Dedifferentiated amniotic fluid mesenchymal stem cell (primary cell): ENCODE measurements around the gene PPP1CB.
"Not testable (repeated sequence)": the region's sequence is repeated elsewhere in the genome, so short reads cannot be mapped to it uniquely, and the experiment has no call there.

Experiments used
- DNase-seq: peaks from one replicate; pipeline ENCODE4 v3.0.0-alpha.2; 2016; ENCODE audit errors: extremely low spot score

PPP1CB gene

GRCh38 chr2:28751252-28751955 is at the start of gene PPP1CB:
Gene PPP1CB (plus strand): TSS chr2:28751830. CDS start chr2:28752125, 295 bp downstream.
- DNase-seq = peak; percentile 93

GRCh38 chr2:28702415-28702861 is 49.2 kb upstream of the PPP1CB start:
- DNase-seq = no peak

DNA sequence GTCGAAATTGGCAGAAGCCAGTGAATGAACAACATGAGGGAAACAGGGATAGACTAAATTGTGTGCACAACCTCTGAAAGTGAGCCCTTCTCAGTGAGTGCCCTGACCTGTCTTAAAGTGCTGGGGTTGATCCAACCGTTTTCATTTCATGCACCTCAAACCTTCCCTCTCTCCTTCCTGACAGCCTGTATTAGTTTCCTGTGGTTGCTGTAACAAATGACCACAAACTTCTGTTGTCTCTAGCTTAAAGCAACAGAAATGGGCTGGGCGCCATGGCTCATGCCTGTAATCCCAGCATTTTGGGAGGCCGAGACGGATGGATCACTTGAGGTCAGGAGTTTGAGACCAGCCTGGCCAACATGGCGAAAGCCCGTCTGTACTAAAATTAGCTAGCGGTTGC is 48.8 kb upstream of the PPP1CB start:
- DNase-seq = no peak

- no peak for DNase-seq
These were observed 47.0 kb upstream of the PPP1CB start for GRCh38 chr2:28704621-28705020.

DNA sequence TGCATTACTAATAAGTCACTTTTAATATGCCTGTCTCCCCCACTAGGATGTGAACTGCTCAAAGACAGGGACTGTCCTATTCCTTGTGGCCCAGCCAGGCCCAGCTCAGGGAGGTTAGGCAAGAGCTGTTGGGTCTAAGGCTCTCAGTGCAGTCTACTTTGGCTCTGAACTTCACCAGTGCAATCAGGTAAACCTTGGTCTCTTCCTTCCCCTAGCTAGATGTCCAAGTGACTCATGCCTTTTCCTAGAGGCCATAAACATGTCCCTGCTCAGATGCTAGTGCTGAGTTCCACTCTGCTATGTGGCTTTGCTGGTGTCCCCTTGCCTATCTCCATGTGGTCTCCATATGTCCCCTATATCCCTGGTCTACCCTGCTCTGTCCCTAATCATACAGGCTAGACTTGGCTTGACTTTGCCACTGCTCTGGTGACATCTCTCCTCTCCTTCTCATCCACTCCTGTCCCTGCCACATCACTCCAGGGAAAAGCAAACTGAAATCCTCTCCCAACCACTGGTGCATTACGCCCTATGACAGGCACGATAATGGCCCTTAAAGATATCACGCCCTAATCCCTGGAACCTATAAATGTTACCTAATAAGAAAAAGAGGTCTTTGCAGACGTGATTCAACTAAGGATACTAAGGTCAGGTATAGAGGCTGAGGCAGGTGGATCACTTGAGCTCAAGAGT is 45.7 kb upstream of the PPP1CB start:
- no peak for DNase-seq

- no peak for DNase-seq
These were observed 44.0 kb upstream of the PPP1CB start for GRCh38 chr2:28707592-28707991.

DNA sequence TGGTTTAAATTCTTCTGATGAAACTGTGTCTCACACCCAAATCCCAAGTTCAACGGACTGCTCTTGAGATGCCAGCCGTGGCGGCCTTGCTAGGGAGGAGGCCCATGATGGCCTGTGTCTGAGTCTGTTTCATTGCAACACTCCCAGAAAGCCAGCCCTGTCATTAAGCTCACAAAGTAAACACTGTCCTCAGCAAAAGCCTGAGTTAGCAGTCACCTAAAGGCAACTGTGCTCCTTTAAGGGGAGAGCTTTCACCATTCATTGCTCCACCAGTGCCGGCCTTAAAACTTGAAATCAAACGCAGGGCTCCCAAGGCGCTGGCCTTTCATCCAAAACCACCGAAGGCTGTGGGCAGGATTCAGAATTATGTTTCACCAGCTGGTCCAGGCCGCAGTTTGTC is 42.5 kb upstream of the PPP1CB start:
- no peak for DNase-seq

GRCh38 chr2:28710545-28710944 is 41.1 kb upstream of the PPP1CB start:
- no peak for DNase-seq

DNA sequence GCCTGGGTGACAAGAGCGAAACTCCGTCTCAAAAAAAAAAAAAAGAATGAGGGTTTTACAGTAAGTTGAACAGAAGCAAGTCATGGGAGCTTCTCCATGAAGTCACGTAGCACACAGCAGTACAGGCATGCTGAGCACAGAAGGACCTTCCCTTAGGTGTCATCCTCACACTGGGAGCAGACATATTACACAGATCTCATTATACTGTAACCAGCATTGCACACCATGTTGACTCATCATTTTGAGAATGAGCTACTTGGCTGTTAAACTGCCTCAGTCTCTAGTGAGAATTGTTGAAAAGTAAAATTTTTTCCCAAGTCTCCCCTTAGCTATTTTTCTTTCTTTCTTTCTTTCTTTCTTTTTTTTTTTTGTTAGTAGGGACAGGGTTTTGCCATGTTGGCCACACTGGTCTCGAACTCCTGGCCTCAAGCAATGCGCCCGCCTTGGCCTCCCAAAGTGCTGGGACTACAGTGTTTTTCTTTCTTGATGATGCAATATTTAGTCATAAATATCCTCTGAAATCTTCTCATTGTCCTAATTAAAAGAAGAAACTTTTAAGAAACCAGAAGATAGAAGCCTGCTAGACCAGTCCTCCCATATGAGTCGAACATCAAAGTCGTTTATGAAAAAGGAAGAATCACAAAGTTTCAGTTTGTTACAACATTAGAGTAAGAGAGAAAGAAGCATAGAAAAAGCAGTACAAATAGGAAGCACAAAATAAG is 37.9 kb upstream of the PPP1CB start:
- no peak for DNase-seq

- peak; percentile 83 for DNase-seq
These were observed 35.3 kb upstream of the PPP1CB start for GRCh38 chr2:28716265-28716865.

DNA sequence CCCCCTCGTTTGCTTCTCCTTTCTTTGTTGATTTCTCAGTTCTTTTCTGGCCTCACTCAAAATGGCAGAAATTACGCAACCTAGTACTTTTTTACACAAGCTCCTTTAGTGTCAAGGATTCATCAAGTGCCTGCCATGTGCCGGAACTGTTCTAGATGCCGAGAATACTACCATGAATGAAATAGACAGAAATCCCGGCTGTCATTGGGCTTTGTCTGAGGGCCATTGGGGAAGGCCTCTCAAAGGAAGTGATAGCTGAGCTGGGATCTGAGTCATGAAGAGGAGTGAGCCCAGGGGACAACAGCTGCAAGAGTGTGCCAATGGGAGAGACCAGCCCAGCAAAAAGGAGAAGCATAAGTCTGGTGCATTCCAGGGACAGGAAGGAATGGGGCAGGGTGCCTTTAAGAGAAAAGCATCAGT is 34.3 kb upstream of the PPP1CB start:
- peak; percentile 27 for DNase-seq

- no peak for DNase-seq
These were observed 31.3 kb upstream of the PPP1CB start for GRCh38 chr2:28720345-28720744.

- DNase-seq = no peak
These were observed 29.9 kb upstream of the PPP1CB start for GRCh38 chr2:28721601-28722191.

- no peak for DNase-seq
These were observed 26.5 kb upstream of the PPP1CB start for GRCh38 chr2:28725021-28725711.

- no peak for DNase-seq
These were observed 25.5 kb upstream of the PPP1CB start for GRCh38 chr2:28726177-28726576.

DNA sequence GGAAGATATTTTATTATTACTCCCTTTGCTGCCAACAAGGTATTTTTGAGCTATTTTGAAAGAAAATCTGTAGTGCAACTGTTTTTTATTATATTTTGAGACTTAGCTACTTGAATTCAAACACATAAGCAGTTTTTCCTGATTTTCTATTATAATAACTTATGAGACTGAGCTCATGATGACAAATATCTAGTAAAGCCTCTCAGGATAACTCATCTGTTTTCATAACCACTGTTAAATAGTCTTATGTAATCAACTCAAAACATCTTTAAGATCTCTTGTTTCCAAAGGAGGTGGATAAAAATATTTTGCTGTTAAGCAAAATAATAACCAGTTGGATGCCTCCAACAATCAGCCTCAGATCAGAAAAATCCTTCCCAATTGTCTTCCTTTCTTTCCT is 21.9 kb upstream of the PPP1CB start:
- DNase-seq = no peak

- DNase-seq = no peak
These were observed 20.9 kb upstream of the PPP1CB start for GRCh38 chr2:28730641-28731146.

- DNase-seq = no peak
These were observed 16.1 kb upstream of the PPP1CB start for GRCh38 chr2:28735511-28735910.

- peak; percentile 39 for DNase-seq
These were observed 15.6 kb upstream of the PPP1CB start for GRCh38 chr2:28736034-28736433.

- DNase-seq = no peak
These were observed 14.0 kb upstream of the PPP1CB start for GRCh38 chr2:28737655-28738054.

- not testable (repeated sequence) for DNase-seq
These were observed 9.0 kb upstream of the PPP1CB start for GRCh38 chr2:28742619-28743018.
